Measurements from ENCODE around the gene TBC1D25.

The TBC1D25 gene

GRCh38 chrX:48595929-48596328, 56.4 kb downstream of the TBC1D25 start:
- Histone ChIP-seq H3K36me3 (ENCODE audit: low read length) (no peaks in the 10 kb centered on the region), H3K79me2 (ENCODE audit: insufficient read depth, low read length) (no peaks in the 10 kb centered on the region), H3K4me3 (ENCODE audit: insufficient read depth, low read length, poor library complexity, severe bottlenecking) (no peak overlapping the region), H4K20me1 (ENCODE audit: low read depth, low read length) (no peaks in the 10 kb centered on the region), H3F3A (ENCODE audit: insufficient read depth) (no peaks in the 10 kb centered on the region), H2AFZ (ENCODE audit: low read depth, low read length, severe bottlenecking) (no peak overlapping the region), H3K9ac (ENCODE audit: low read length) (no peak overlapping the region), H3K9me3 (ENCODE audit: insufficient read depth, low read length) (no peaks in the 10 kb centered on the region), H3K27ac (ENCODE audit: low read depth, low read length) (no peak overlapping the region), H3K9me2 (replicated peaks; ENCODE audit: insufficient read depth, low read length) (no peaks in the 10 kb centered on the region), H3K4me2 (ENCODE audit: low read depth, low read length, poor library complexity, severe bottlenecking) (no peak overlapping the region), H3K27me3 (ENCODE audit: low read length) (no peaks in the 10 kb centered on the region)
- TF ChIP-seq EZH2phosphoT487 (conservative IDR thresholded peaks at IDR 0.05; ENCODE audit: low read length), result no peak
- TF ChIP-seq, protein P1, sequence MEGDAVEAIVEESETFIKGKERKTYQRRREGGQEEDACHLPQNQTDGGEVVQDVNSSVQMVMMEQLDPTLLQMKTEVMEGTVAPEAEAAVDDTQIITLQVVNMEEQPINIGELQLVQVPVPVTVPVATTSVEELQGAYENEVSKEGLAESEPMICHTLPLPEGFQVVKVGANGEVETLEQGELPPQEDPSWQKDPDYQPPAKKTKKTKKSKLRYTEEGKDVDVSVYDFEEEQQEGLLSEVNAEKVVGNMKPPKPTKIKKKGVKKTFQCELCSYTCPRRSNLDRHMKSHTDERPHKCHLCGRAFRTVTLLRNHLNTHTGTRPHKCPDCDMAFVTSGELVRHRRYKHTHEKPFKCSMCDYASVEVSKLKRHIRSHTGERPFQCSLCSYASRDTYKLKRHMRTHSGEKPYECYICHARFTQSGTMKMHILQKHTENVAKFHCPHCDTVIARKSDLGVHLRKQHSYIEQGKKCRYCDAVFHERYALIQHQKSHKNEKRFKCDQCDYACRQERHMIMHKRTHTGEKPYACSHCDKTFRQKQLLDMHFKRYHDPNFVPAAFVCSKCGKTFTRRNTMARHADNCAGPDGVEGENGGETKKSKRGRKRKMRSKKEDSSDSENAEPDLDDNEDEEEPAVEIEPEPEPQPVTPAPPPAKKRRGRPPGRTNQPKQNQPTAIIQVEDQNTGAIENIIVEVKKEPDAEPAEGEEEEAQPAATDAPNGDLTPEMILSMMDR (IDR thresholded peaks at IDR 0.05; ENCODE audit: insufficient read depth, low read length, poor library complexity, severe bottlenecking), result no peak

DNA sequence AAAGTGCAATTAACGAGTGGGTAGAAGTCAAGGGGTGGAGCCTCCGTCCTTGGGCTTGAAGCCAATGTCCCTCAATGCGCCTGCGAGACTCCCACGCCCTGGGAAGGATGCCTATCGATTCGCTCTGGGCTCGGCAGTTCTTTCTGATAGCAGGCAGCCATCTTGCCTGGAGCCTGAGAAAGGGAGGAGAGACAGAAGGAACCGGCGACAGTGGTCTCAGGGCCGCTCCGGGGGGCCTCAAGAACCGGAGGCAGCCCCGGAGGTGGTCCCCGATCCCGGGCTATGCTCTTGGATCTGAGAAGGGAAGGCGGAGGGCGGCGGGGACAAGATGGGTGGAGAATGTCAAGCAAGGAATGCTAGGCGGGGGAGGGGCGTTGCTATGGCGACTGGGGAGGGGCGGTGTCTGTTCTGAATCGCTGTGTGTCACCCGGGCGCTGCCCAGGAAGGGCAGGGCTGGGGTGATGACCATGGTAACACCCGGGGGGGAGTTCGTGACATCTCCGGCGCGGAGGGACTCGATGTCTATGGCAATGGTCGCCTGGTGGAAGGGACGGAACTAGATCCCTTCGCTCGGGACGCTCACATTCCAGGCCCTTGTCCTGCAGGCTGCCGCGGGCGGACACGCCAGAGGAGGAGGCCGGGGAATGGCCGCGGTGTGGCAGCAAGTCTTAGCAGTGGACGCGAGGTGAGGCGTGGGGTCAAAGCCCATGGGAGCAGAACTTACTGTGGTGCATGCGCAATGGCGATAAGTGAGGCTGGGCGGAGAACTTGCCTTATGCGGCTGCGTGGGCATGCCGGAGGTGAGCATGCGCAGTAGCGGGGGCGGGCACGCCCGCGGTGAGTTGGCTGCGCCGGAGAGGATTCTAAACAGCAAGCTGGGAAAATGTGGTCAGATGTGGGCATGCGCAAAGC, 58.1 kb downstream of the TBC1D25 start, which contains the start of gene WDR13:
TSS of gene WDR13 (plus strand) at position 140 of the 912 bp plus-strand sequence. CDS start at position 645, 505 bp downstream.
- H3K4me2 ChIP-seq (ENCODE audit: low read depth, low read length, poor library complexity, severe bottlenecking), result peak within 1 kb of the TSS; percentile 53
- peak within 1 kb of the TSS; percentile 66 for H3K27ac ChIP-seq (ENCODE audit: low read depth, low read length)
- no peaks in the 10 kb centered on the region for H3K9me3 ChIP-seq (ENCODE audit: insufficient read depth, low read length)
- H4K20me1 ChIP-seq (ENCODE audit: low read depth, low read length), result no peaks in the 10 kb centered on the region
- H3F3A ChIP-seq (ENCODE audit: insufficient read depth), result no peaks in the 10 kb centered on the region
- TF ChIP-seq, protein P1 (IDR thresholded peaks at IDR 0.05; ENCODE audit: insufficient read depth, low read length, poor library complexity, severe bottlenecking), result no peak
- TF ChIP-seq EZH2phosphoT487 (conservative IDR thresholded peaks at IDR 0.05; ENCODE audit: low read length), result no peak
- peak within 1 kb of the TSS; percentile 78 for H2AFZ ChIP-seq (ENCODE audit: low read depth, low read length, severe bottlenecking)
- H3K36me3 ChIP-seq (ENCODE audit: low read length), result no peaks in the 10 kb centered on the region
- no peaks in the 10 kb centered on the region for H3K9me2 ChIP-seq (replicated peaks; ENCODE audit: insufficient read depth, low read length)
- no peaks in the 10 kb centered on the region for H3K27me3 ChIP-seq (ENCODE audit: low read length)
- H3K4me3 ChIP-seq (ENCODE audit: insufficient read depth, low read length, poor library complexity, severe bottlenecking), result peak within 1 kb of the TSS; percentile 66
- H3K79me2 ChIP-seq (ENCODE audit: insufficient read depth, low read length), result no peaks in the 10 kb centered on the region
- peak within 1 kb of the TSS; percentile 82 for H3K9ac ChIP-seq (ENCODE audit: low read length)

- Histone ChIP-seq H3K79me2 (ENCODE audit: insufficient read depth, low read length) (no peaks in the 10 kb centered on the region), H3F3A (ENCODE audit: insufficient read depth) (no peaks in the 10 kb centered on the region), H3K36me3 (ENCODE audit: low read length) (no peaks in the 10 kb centered on the region), H3K9me3 (ENCODE audit: insufficient read depth, low read length) (no peaks in the 10 kb centered on the region), H3K4me2 (ENCODE audit: low read depth, low read length, poor library complexity, severe bottlenecking) (peak overlapping the region; percentile 53), H2AFZ (ENCODE audit: low read depth, low read length, severe bottlenecking) (no peak overlapping the region), H3K9me2 (replicated peaks; ENCODE audit: insufficient read depth, low read length) (no peaks in the 10 kb centered on the region), H4K20me1 (ENCODE audit: low read depth, low read length) (no peaks in the 10 kb centered on the region), H3K4me3 (ENCODE audit: insufficient read depth, low read length, poor library complexity, severe bottlenecking) (no peak overlapping the region), H3K9ac (ENCODE audit: low read length) (peak overlapping the region; percentile 82; the same call in 1 of the 2 replicates), H3K27me3 (ENCODE audit: low read length) (no peaks in the 10 kb centered on the region), H3K27ac (ENCODE audit: low read depth, low read length) (no peak overlapping the region)
- no peak for TF ChIP-seq EZH2phosphoT487 (conservative IDR thresholded peaks at IDR 0.05; ENCODE audit: low read length)
- TF ChIP-seq, protein P1 (IDR thresholded peaks at IDR 0.05; ENCODE audit: insufficient read depth, low read length, poor library complexity, severe bottlenecking), result no peak
Observed at GRCh38 chrX:48598614-48599013, 59.1 kb downstream of the TBC1D25 start.

Data from SU-DHL-6 (cell line).